ENCODE data around the gene SMIM36. TPM values are rescaled to one million over a fixed set of nuclear protein-coding genes. Genes with fewer than 3 reads are reported as not detected.

Gene SMIM36
- total and polyA plus RNA-seq, 10 of the 15 experiments (the other 5 are each of a cell fraction or from before 2014, with no cell fraction given) = not detected

DNA sequence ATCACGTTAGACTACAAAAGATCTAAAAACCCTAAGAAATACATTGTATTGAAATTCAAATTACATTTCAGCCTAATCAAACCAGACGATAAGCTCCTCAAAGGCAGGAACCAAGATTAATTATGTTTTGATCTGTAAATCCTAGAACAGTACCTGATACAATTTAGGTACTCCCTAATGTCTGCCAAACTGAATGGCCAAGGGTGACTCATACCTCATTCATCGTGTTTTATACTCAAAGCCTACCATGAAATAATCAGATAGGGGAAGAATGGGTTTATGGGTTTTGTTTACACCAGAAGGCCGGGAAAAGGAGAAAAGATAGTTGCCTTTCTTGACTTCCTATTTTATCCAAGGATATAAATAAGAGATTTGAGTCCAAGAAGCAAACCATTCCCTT lies 108.9 kb downstream of the SMIM36 start:
- TSS peak; percentile 4 for BruUV-seq (replicated peaks)
- no peak overlapping the region for H3K4me3 ChIP-seq
- no peak for FAIRE-seq
- TF ChIP-seq ZNF384 (IDR thresholded peaks at IDR 0.05; ENCODE audit: borderline replicate concordance, low read depth, low read length) = no peak
- no peak for TF ChIP-seq KDM1A (IDR thresholded peaks at IDR 0.05; ENCODE audit: borderline replicate concordance)
- no peak for TF ChIP-seq TCF7 (IDR thresholded peaks at IDR 0.05; ENCODE audit: borderline replicate concordance)
- TF ChIP-seq, protein P1, sequence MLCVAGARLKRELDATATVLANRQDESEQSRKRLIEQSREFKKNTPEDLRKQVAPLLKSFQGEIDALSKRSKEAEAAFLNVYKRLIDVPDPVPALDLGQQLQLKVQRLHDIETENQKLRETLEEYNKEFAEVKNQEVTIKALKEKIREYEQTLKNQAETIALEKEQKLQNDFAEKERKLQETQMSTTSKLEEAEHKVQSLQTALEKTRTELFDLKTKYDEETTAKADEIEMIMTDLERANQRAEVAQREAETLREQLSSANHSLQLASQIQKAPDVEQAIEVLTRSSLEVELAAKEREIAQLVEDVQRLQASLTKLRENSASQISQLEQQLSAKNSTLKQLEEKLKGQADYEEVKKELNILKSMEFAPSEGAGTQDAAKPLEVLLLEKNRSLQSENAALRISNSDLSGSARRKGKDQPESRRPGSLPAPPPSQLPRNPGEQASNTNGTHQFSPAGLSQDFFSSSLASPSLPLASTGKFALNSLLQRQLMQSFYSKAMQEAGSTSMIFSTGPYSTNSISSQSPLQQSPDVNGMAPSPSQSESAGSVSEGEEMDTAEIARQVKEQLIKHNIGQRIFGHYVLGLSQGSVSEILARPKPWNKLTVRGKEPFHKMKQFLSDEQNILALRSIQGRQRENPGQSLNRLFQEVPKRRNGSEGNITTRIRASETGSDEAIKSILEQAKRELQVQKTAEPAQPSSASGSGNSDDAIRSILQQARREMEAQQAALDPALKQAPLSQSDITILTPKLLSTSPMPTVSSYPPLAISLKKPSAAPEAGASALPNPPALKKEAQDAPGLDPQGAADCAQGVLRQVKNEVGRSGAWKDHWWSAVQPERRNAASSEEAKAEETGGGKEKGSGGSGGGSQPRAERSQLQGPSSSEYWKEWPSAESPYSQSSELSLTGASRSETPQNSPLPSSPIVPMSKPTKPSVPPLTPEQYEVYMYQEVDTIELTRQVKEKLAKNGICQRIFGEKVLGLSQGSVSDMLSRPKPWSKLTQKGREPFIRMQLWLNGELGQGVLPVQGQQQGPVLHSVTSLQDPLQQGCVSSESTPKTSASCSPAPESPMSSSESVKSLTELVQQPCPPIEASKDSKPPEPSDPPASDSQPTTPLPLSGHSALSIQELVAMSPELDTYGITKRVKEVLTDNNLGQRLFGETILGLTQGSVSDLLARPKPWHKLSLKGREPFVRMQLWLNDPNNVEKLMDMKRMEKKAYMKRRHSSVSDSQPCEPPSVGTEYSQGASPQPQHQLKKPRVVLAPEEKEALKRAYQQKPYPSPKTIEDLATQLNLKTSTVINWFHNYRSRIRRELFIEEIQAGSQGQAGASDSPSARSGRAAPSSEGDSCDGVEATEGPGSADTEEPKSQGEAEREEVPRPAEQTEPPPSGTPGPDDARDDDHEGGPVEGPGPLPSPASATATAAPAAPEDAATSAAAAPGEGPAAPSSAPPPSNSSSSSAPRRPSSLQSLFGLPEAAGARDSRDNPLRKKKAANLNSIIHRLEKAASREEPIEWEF (IDR thresholded peaks at IDR 0.05; ENCODE audit: insufficient replicate concordance, low read depth, low read length) = no peak
- TF ChIP-seq, protein P2, sequence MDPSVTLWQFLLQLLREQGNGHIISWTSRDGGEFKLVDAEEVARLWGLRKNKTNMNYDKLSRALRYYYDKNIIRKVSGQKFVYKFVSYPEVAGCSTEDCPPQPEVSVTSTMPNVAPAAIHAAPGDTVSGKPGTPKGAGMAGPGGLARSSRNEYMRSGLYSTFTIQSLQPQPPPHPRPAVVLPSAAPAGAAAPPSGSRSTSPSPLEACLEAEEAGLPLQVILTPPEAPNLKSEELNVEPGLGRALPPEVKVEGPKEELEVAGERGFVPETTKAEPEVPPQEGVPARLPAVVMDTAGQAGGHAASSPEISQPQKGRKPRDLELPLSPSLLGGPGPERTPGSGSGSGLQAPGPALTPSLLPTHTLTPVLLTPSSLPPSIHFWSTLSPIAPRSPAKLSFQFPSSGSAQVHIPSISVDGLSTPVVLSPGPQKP (IDR thresholded peaks at IDR 0.05; ENCODE audit: low read depth, low read length) = no peak
- TF ChIP-seq KAT2A (conservative IDR thresholded peaks at IDR 0.05; ENCODE audit: control insufficient read depth, low read depth, low read length) = no peak
- no peak for TF ChIP-seq CBFB (IDR thresholded peaks at IDR 0.05; ENCODE audit: low read depth)
- no peak for TF ChIP-seq POLR2AphosphoS2 (IDR thresholded peaks at IDR 0.05; ENCODE audit: low read depth, low read length)
- TF ChIP-seq NRF1 (conservative IDR thresholded peaks at IDR 0.05; ENCODE audit: low read depth, low read length) = no peak
- TF ChIP-seq, protein P3, sequence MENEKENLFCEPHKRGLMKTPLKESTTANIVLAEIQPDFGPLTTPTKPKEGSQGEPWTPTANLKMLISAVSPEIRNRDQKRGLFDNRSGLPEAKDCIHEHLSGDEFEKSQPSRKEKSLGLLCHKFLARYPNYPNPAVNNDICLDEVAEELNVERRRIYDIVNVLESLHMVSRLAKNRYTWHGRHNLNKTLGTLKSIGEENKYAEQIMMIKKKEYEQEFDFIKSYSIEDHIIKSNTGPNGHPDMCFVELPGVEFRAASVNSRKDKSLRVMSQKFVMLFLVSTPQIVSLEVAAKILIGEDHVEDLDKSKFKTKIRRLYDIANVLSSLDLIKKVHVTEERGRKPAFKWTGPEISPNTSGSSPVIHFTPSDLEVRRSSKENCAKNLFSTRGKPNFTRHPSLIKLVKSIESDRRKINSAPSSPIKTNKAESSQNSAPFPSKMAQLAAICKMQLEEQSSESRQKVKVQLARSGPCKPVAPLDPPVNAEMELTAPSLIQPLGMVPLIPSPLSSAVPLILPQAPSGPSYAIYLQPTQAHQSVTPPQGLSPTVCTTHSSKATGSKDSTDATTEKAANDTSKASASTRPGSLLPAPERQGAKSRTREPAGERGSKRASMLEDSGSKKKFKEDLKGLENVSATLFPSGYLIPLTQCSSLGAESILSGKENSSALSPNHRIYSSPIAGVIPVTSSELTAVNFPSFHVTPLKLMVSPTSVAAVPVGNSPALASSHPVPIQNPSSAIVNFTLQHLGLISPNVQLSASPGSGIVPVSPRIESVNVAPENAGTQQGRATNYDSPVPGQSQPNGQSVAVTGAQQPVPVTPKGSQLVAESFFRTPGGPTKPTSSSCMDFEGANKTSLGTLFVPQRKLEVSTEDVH (IDR thresholded peaks at IDR 0.05; ENCODE audit: low read depth, partially characterized antibody) = no peak
- TF ChIP-seq CHD1 (IDR thresholded peaks at IDR 0.05; ENCODE audit: low read depth, low read length) = no peak
- TF ChIP-seq EP300 (IDR thresholded peaks at IDR 0.05; ENCODE audit: borderline replicate concordance in 1 of 2, control insufficient read depth in 1 of 2, low read depth in 2 of 2, low read length in 2 of 2) = no peak
- no peak for TF ChIP-seq RELA (IDR thresholded peaks at IDR 0.05; ENCODE audit: borderline replicate concordance, partially characterized antibody)
- TF ChIP-seq CHD2 (IDR thresholded peaks at IDR 0.05; ENCODE audit: borderline replicate concordance, low read depth, low read length) = no peak
- TF ChIP-seq MEF2A (IDR thresholded peaks at IDR 0.05; ENCODE audit: insufficient read depth, low read depth, low read length) = no peak
- no peak for TF ChIP-seq NBN (IDR thresholded peaks at IDR 0.05)

More for the DNA sequence above, 108.9 kb downstream of the SMIM36 start:
- no peaks in the 10 kb centered on the region for H3K4me1 ChIP-seq (ENCODE audit: control insufficient read depth, insufficient read depth, low read length)
- H3K27ac ChIP-seq (ENCODE audit: control insufficient read depth, insufficient read depth) = no peak overlapping the region
- WGBS (ENCODE audit: insufficient coverage, insufficient replicate concordance, low lambda C conversion rate, missing lambda C conversion rate) = 97% methylated on average over 4 of the region's 4 CpGs
- RAD21 ChIA-PET (ENCODE audit: unreplicated experiment) = interaction anchor here (1.0 kb wide), 1 partner anchor 63 kb away, joined by 3 read pairs; no protein-coding TSS in a partner anchor
- H3K27me3 ChIP-seq (replicated peaks in 1 of 2; ENCODE audit: control insufficient read depth in 2 of 2, insufficient read depth in 2 of 2, low read length in 1 of 2) = no peaks in the 10 kb centered on the region
- H2AFZ ChIP-seq (ENCODE audit: control insufficient read depth, low read depth, low read length) = no peak overlapping the region
- ATAC-seq (no peak), DNase-seq (ENCODE audit: low read depth, low spot score) (no peak)
- CTCF ChIA-PET = interaction anchor here (0.7 kb wide), 2 partner anchors 23 to 112 kb away, joined by 3 to 4 read pairs; no protein-coding TSS in a partner anchor
- no peak overlapping the region for H3K4me2 ChIP-seq (ENCODE audit: control insufficient read depth, insufficient read depth)
- intact Hi-C loops (cut with micrococcal nuclease; ENCODE audit: unreplicated experiment) (no loop called here), in situ Hi-C loops (cut with MboI) (no loop called here)
- POLR2A ChIA-PET = no interaction called here
- SMC1A ChIA-PET (ENCODE audit: uncharacterized antibody, unreplicated experiment) = interaction anchor here (0.6 to 1.2 kb wide), 2 partner anchors 16 to 26 kb away, joined by 3 read pairs; no protein-coding TSS in a partner anchor
- H3K9me3 ChIP-seq (replicated peaks; ENCODE audit: control insufficient read depth, insufficient read depth, low read length) = no peaks in the 10 kb centered on the region
- no peaks in the 10 kb centered on the region; the same call in 1 of the 2 replicates for H3K79me2 ChIP-seq (ENCODE audit: control insufficient read depth, insufficient read depth, low read length)
- no peaks in the 10 kb centered on the region for H4K20me1 ChIP-seq (ENCODE audit: control insufficient read depth, insufficient read depth)
- H3K36me3 ChIP-seq (ENCODE audit: control insufficient read depth in 2 of 2, insufficient read depth in 2 of 2, low read length in 1 of 2) = peaks cover 9 to 38% of the 10 kb centered on the region in 2 experiments
- H3K9ac ChIP-seq (ENCODE audit: control insufficient read depth, insufficient read depth, low read length) = no peak overlapping the region
